HFFc6 (cell line): Measurements from ENCODE around the gene KIF18B. TPM values are rescaled to one million over a fixed set of nuclear protein-coding genes. Genes with fewer than 3 reads are reported as not detected.

Source experiments
- DNase-seq: peaks from one replicate; pipeline ENCODE4 v3.0.0-alpha.2; 2018
- H3K27ac Mint-ChIP-seq: 2 replicates; pipeline ENCODE4 v1.8.0; 2020; ENCODE audit warnings: mild to moderate bottlenecking, mixed read lengths
- H3K27me3 Mint-ChIP-seq: 2 replicates; pipeline ENCODE4 v1.8.0; 2021; ENCODE audit warnings: mild to moderate bottlenecking, moderate library complexity, mixed read lengths; ENCODE audit not compliant: insufficient read depth
- H3K36me3 Mint-ChIP-seq: 2 replicates; pipeline ENCODE4 v1.8.0; 2021; ENCODE audit warnings: low read depth, mixed read lengths
- H3K4me1 Mint-ChIP-seq: 2 replicates; pipeline ENCODE4 v1.8.0; 2020; ENCODE audit warnings: low read depth, mixed read lengths
- H3K4me3 Mint-ChIP-seq: 2 replicates; pipeline ENCODE4 v1.8.0; 2020; ENCODE audit warnings: mild to moderate bottlenecking, moderate library complexity, mixed read lengths
- H3K9me3 Mint-ChIP-seq: 2 replicates; pipeline ENCODE4 v1.8.0; 2020; ENCODE audit warnings: mild to moderate bottlenecking, mixed read lengths
- total RNA-seq, 6 experiments: library from RNA; stranded (reverse); fragmentation: NEBNext Ultra II Directional; extraction: Animal tissue kit (Norgen Biotek cat#: 25700); gene quantifications; 2 replicates in 1 of 6; 3 replicates in 5 of 6; pipeline ENCODE4 v1.2.3, GENCODE V29; 2021
- TF ChIP-seq, protein P1 (sequence below): fragments of 200-600 bp; sonication (generic); IDR thresholded peaks from 2 replicates; pipeline ENCODE4 v1.5.0; 2021; ENCODE audit warnings: antibody characterized with exemption, mild to moderate bottlenecking

KIF18B gene
- total RNA-seq, 6 experiments from 2014 or later = 11.4 to 25.6 (median 24.1) TPM

DNA sequence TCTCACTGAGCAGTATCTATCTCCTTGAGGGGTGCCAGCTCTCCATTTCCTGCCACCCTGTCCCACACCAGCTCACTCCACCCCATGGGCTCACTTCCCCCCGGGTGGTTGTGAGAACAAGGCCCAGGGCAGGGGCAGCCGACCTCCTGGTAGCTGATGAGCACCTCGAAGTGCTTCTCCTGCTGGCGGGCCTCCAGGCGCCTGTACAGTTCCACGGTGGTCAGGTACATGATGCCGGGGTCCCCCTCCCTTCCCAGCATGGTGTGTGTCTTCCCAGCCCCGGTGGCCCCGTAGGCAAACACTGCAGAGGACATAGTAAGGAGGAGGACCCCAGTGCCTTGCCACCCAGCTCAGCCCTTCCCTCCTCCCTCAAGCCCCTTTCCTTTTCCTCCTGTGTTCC, 12.5 kb downstream of the KIF18B start:
- Mint-ChIP-seq H3K4me1 (peaks cover 9% of the 10 kb centered on the region), H3K9me3 (peaks cover 5% of the 10 kb centered on the region), H3K27ac (no peak overlapping the region), H3K27me3 (peaks cover 2% of the 10 kb centered on the region; the same call in 1 of the 2 replicates), H3K4me3 (no peak overlapping the region), H3K36me3 (peaks cover 24% of the 10 kb centered on the region)
- DNase-seq = no peak
- TF ChIP-seq, protein P1, sequence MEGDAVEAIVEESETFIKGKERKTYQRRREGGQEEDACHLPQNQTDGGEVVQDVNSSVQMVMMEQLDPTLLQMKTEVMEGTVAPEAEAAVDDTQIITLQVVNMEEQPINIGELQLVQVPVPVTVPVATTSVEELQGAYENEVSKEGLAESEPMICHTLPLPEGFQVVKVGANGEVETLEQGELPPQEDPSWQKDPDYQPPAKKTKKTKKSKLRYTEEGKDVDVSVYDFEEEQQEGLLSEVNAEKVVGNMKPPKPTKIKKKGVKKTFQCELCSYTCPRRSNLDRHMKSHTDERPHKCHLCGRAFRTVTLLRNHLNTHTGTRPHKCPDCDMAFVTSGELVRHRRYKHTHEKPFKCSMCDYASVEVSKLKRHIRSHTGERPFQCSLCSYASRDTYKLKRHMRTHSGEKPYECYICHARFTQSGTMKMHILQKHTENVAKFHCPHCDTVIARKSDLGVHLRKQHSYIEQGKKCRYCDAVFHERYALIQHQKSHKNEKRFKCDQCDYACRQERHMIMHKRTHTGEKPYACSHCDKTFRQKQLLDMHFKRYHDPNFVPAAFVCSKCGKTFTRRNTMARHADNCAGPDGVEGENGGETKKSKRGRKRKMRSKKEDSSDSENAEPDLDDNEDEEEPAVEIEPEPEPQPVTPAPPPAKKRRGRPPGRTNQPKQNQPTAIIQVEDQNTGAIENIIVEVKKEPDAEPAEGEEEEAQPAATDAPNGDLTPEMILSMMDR = no peak

DNA sequence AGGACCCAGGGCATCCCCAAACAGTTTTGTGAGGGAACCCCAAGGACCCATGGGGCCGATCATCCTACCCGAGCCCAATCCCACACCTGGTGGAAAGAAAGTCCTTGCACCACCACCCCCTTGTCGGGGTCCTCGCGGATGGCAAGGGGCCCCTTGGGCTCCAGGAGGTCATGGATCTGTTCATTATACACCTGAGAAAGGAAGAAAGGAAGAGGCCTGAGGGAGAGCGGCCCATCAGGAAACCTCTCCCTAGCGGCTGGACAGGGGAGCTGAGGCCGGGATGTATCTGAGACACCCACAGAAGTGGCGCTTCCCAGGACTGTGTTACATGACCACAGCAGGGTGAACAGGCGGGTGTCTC, 12.8 kb downstream of the KIF18B start:
- Mint-ChIP-seq H3K36me3 (peaks cover 25% of the 10 kb centered on the region), H3K4me3 (no peak overlapping the region), H3K27me3 (peaks cover 2% of the 10 kb centered on the region; the same call in 1 of the 2 replicates), H3K4me1 (peaks cover 5% of the 10 kb centered on the region; the same call in 1 of the 2 replicates), H3K27ac (no peak overlapping the region), H3K9me3 (peaks cover 5% of the 10 kb centered on the region)
- TF ChIP-seq, protein P1 = no peak
- no peak for DNase-seq

DNA sequence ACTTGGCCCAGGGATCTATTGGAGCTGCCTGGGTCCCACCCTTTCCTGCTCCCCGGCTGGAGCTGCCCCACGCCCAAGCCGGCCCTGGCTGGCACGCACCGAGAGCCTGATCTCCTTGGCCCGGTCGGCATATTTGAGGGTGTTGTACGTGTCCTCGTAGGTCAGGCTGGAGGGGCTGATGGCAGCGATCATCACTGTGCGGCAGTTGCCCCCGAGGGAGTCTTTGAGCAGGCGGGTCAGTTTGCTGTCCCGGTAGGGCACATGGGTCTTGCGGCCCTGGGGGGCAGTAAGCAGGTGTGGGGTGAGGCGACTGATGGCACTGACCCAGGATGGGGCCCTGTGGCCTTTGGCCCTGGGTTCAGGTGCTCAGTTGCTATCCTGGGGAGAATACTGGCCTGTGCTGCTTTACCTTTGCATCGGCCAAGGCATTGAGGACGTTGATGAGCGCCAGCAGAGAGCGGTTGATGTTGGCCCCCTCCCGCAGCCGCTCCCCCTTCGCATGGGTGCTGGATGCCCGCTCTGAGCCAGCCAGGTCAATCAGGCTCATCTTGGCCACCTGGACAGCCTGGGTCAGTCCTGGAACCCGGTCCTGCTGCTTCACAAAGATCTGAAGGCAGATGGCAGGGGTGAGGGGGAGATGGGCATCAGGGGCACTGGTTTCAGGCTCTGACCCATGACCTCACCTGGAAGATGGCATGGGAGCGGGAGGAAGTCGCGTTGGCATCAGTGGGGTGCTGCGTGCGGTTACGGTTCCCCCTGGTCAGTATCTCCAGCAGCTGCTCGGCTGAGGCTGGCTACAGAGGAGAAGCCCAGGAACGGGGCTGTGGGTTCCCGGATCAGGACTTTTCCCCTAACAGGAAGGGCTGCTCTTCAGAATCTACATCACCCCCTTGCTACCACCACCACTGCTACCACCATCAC, 13.5 kb downstream of the KIF18B start:
- Mint-ChIP-seq H3K4me3 (no peak overlapping the region), H3K9me3 (peaks cover 5% of the 10 kb centered on the region), H3K4me1 (peaks cover 5% of the 10 kb centered on the region; the same call in 1 of the 2 replicates), H3K36me3 (peaks cover 25% of the 10 kb centered on the region), H3K27ac (no peak overlapping the region), H3K27me3 (peaks cover 2% of the 10 kb centered on the region; the same call in 1 of the 2 replicates)
- TF ChIP-seq, protein P1 = no peak
- DNase-seq = no peak

DNA sequence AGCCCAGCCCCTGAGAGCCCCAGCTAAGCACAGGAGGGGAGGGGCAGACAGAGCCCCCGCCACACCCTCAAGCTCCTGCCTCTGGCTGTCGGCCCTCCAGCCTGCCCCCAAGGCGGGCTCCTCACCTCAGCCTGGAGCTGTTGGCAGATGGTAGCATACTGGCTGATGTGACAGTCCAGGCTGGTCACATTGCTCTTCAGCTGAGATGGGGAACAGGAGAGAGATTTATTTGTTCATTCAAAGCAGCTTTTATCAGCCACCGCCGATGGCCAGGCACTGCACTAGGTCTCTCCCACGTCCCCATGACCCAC, 14.8 kb downstream of the KIF18B start:
- Mint-ChIP-seq H3K9me3 (no peaks in the 10 kb centered on the region), H3K27me3 (peaks cover 2% of the 10 kb centered on the region; the same call in 1 of the 2 replicates), H3K36me3 (peaks cover 14% of the 10 kb centered on the region; the same call in 1 of the 2 replicates), H3K4me1 (peaks cover 5% of the 10 kb centered on the region; the same call in 1 of the 2 replicates), H3K4me3 (no peak overlapping the region), H3K27ac (no peak overlapping the region)
- TF ChIP-seq, protein P1 = no peak
- DNase-seq = no peak

DNA sequence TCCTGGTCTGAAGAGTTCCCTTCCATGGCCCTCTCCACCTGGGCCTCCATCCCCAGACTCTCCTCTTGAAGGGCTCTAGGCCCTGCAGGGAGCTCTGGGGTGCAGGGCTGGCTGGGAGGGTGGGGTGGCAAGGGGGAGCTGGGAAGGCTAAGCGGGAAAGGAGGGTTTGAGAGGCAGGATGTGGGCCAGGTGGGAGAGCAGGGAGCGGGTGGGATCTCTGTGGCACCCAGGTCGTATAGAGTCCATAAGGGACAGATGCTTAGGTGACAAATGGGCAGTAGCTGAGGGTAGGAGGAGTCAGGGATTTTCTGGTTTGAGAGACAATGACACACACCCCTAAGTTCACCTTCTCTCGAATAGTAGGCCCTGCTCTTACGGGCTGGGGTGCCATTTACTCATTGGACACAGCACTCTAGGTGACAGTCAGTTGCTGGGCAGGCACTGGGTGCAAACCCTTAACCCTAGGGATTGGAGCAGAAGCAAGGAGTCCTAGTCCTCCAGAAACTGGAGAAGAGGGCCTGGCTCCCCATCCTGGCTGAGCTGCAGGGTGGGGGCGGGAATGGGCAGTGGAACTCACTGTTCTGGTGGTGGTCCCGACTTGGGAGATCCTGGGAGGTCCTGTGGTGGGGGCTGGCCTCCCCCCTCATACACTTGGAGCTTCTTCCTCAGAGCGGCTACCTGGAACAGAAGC, 15.3 kb downstream of the KIF18B start:
- Mint-ChIP-seq H3K27ac (no peak overlapping the region), H3K9me3 (no peaks in the 10 kb centered on the region), H3K4me1 (peaks cover 5% of the 10 kb centered on the region; the same call in 1 of the 2 replicates), H3K36me3 (peaks cover 12% of the 10 kb centered on the region; the same call in 1 of the 2 replicates), H3K27me3 (peaks cover 2% of the 10 kb centered on the region; the same call in 1 of the 2 replicates), H3K4me3 (no peak overlapping the region)
- DNase-seq = no peak
- TF ChIP-seq, protein P1 = no peak
